ENCODE data around the gene CTBP1. TPM values are rescaled to one million over a fixed set of nuclear protein-coding genes. Genes with fewer than 3 reads are reported as not detected.

CTBP1 gene
- total RNA-seq: 145 and 168 TPM in 2 replicates

GRCh38 chr4:1248245-1249147 lies at the start of gene CTBP1:
TSS of gene CTBP1 (minus strand) at chr4:1249130. CDS start at chr4:1241331, 7,799 bp downstream.

GRCh38 chr4:1289207-1290164 lies 40.6 kb upstream of the CTBP1 start, which contains the start of gene MAEA:
TSS of gene MAEA (plus strand) at chr4:1289891. CDS start at chr4:1289914, 23 bp downstream.

GRCh38 chr4:1172228-1172851 lies 76.6 kb downstream of the CTBP1 start, which contains the start of gene SPON2:
TSS of gene SPON2 (minus strand) at chr4:1172583.

Other genes with a start within 250 kb of the CTBP1 start
- 18.7 and 31.1 TPM in 2 replicates for gene FGFRL1, start 237.5 kb downstream of the CTBP1 start, total RNA-seq
- 0.35 TPM in 1 of 2 replicates, not detected in the other for gene RNF212, start 135.6 kb downstream of the CTBP1 start, total RNA-seq
- gene SPON2, start 76.5 kb downstream of the CTBP1 start, total RNA-seq: 18.1 and 20.3 TPM in 2 replicates
- gene MAEA, start 40.8 kb upstream of the CTBP1 start, total RNA-seq: 77.4 and 78.0 TPM in 2 replicates
- 7.2 and 8.2 TPM in 2 replicates for gene UVSSA, start 98.1 kb upstream of the CTBP1 start, total RNA-seq
- not detected in 2 replicates for gene NKX1-1, start 157.3 kb upstream of the CTBP1 start, total RNA-seq